H1 (cell line): ENCODE data around the gene METTL2A.
"Not testable (repeated sequence)": the region's sequence is repeated elsewhere in the genome, so short reads cannot be mapped to it uniquely, and the experiment has no call there.

Source experiments
- EP300 ChIP-seq, 2 experiments: IDR thresholded peaks; 1 replicate in 1 of 2; 2 replicates in 1 of 2; pipeline ENCODE4 v1.6.1; 2011 to 2012; ENCODE audit warnings: low read depth in 2 of 2, low read length in 2 of 2, mild to moderate bottlenecking in 2 of 2, borderline replicate concordance in 1 of 2, inconsistent platforms in 1 of 2, moderate library complexity in 1 of 2
- TF ChIP-seq, protein P1 (sequence below), 3 experiments: IDR thresholded peaks; 1 replicate in 2 of 3; 2 replicates in 1 of 3; pipeline versions ENCODE4 v1.5.1 to v1.6.1; 2011; ENCODE audit warnings: low read length in 3 of 3, mild to moderate bottlenecking in 3 of 3, inconsistent platforms in 2 of 3, low read depth in 1 of 3, moderate library complexity in 1 of 3; ENCODE audit not compliant: insufficient read depth in 1 of 3; ENCODE audit errors: control extremely low read depth in 1 of 3

GRCh38 chr17:62490990-62491389, 67.3 kb downstream of the METTL2A start:
- not testable (repeated sequence) for TF ChIP-seq EP300 (IDR thresholded peaks at IDR 0.05; ENCODE audit: borderline replicate concordance in 1 of 2, low read depth in 2 of 2, low read length in 2 of 2)
- TF ChIP-seq, protein P1, sequence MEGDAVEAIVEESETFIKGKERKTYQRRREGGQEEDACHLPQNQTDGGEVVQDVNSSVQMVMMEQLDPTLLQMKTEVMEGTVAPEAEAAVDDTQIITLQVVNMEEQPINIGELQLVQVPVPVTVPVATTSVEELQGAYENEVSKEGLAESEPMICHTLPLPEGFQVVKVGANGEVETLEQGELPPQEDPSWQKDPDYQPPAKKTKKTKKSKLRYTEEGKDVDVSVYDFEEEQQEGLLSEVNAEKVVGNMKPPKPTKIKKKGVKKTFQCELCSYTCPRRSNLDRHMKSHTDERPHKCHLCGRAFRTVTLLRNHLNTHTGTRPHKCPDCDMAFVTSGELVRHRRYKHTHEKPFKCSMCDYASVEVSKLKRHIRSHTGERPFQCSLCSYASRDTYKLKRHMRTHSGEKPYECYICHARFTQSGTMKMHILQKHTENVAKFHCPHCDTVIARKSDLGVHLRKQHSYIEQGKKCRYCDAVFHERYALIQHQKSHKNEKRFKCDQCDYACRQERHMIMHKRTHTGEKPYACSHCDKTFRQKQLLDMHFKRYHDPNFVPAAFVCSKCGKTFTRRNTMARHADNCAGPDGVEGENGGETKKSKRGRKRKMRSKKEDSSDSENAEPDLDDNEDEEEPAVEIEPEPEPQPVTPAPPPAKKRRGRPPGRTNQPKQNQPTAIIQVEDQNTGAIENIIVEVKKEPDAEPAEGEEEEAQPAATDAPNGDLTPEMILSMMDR (IDR thresholded peaks at IDR 0.05; ENCODE audit: control extremely low read depth in 1 of 3, insufficient read depth in 1 of 3, low read depth in 1 of 3, low read length in 3 of 3) = not testable (repeated sequence)
